ENCODE results near the gene IL17RC.

The IL17RC gene

GRCh38 chr3:9886328-9886727 is 30.6 kb upstream of the IL17RC start:
- no peak overlapping the region for H2AFZ ChIP-seq (ENCODE audit: low read length)
- H3K4me3 ChIP-seq (ENCODE audit: low read length) = no peak overlapping the region
- no peak for DNase-seq
- no peaks in the 10 kb centered on the region for H3F3A ChIP-seq (ENCODE audit: insufficient read depth, low read length)
- TF ChIP-seq EZH2 (optimal IDR thresholded peaks at IDR 0.05; ENCODE audit: low read depth, low read length) (no peak), EZH2phosphoT487 (IDR thresholded peaks at IDR 0.05; ENCODE audit: low read length) (no peak), CTCF (IDR thresholded peaks at IDR 0.05; ENCODE audit: low read length) (no peak)
- H3K4me2 ChIP-seq (ENCODE audit: low read depth, low read length) = no peak overlapping the region
- no peaks in the 10 kb centered on the region for H4K20me1 ChIP-seq (ENCODE audit: insufficient read depth, low read length)
- no peaks in the 10 kb centered on the region for H3K4me1 ChIP-seq (ENCODE audit: low read length)
- H3K9me2 ChIP-seq (replicated peaks; ENCODE audit: insufficient read depth, low read length) = no peaks in the 10 kb centered on the region
- no peak overlapping the region for H3K27ac ChIP-seq (ENCODE audit: low read length)
- H3K36me3 ChIP-seq (replicated peaks; ENCODE audit: insufficient read depth, low read length) = no peaks in the 10 kb centered on the region
- H3K79me2 ChIP-seq (ENCODE audit: low read length) = peaks cover 9% of the 10 kb centered on the region
- H3K9me3 ChIP-seq (replicated peaks; ENCODE audit: insufficient read depth, low read length) = no peaks in the 10 kb centered on the region
- no peak overlapping the region for H3K9ac ChIP-seq (ENCODE audit: low read length)
- H3K27me3 ChIP-seq (replicated peaks; ENCODE audit: insufficient read depth, low read length) = no peaks in the 10 kb centered on the region; the same call in 1 of the 2 replicates

GRCh38 chr3:9887480-9887879 is 29.4 kb upstream of the IL17RC start:
- no peaks in the 10 kb centered on the region for H3K4me1 ChIP-seq (ENCODE audit: low read length)
- TF ChIP-seq CTCF (IDR thresholded peaks at IDR 0.05; ENCODE audit: low read length) (no peak), EZH2phosphoT487 (IDR thresholded peaks at IDR 0.05; ENCODE audit: low read length) (no peak), EZH2 (optimal IDR thresholded peaks at IDR 0.05; ENCODE audit: low read depth, low read length) (no peak)
- H3K79me2 ChIP-seq (ENCODE audit: low read length) = peaks cover 20% of the 10 kb centered on the region
- no peaks in the 10 kb centered on the region for H3K9me2 ChIP-seq (replicated peaks; ENCODE audit: insufficient read depth, low read length)
- H3K4me3 ChIP-seq (ENCODE audit: low read length) = no peak overlapping the region
- no peak overlapping the region for H3K27ac ChIP-seq (ENCODE audit: low read length)
- H3K36me3 ChIP-seq (replicated peaks; ENCODE audit: insufficient read depth, low read length) = no peaks in the 10 kb centered on the region
- H3F3A ChIP-seq (ENCODE audit: insufficient read depth, low read length) = no peaks in the 10 kb centered on the region
- no peaks in the 10 kb centered on the region; the same call in 1 of the 2 replicates for H3K27me3 ChIP-seq (replicated peaks; ENCODE audit: insufficient read depth, low read length)
- no peaks in the 10 kb centered on the region for H4K20me1 ChIP-seq (ENCODE audit: insufficient read depth, low read length)
- H3K4me2 ChIP-seq (ENCODE audit: low read depth, low read length) = no peak overlapping the region
- no peak overlapping the region for H3K9ac ChIP-seq (ENCODE audit: low read length)
- H3K9me3 ChIP-seq (replicated peaks; ENCODE audit: insufficient read depth, low read length) = no peaks in the 10 kb centered on the region
- DNase-seq = no peak
- H2AFZ ChIP-seq (ENCODE audit: low read length) = no peak overlapping the region

- TF ChIP-seq CTCF (IDR thresholded peaks at IDR 0.05; ENCODE audit: low read length) (no peak), EZH2phosphoT487 (IDR thresholded peaks at IDR 0.05; ENCODE audit: low read length) (no peak), EZH2 (optimal IDR thresholded peaks at IDR 0.05; ENCODE audit: low read depth, low read length) (no peak)
- Histone ChIP-seq H3K9me2 (replicated peaks; ENCODE audit: insufficient read depth, low read length) (no peaks in the 10 kb centered on the region), H3K27me3 (replicated peaks; ENCODE audit: insufficient read depth, low read length) (no peaks in the 10 kb centered on the region; the same call in 1 of the 2 replicates), H3K4me1 (ENCODE audit: low read length) (no peaks in the 10 kb centered on the region), H2AFZ (ENCODE audit: low read length) (no peak overlapping the region), H3F3A (ENCODE audit: insufficient read depth, low read length) (no peaks in the 10 kb centered on the region), H3K79me2 (ENCODE audit: low read length) (peaks cover 30% of the 10 kb centered on the region), H3K4me3 (ENCODE audit: low read length) (no peak overlapping the region), H3K36me3 (replicated peaks; ENCODE audit: insufficient read depth, low read length) (0 out of 2 replicates have a peak, but pooled peaks cover 2% of the 10 kb centered on the region), H3K27ac (ENCODE audit: low read length) (no peak overlapping the region), H3K9me3 (replicated peaks; ENCODE audit: insufficient read depth, low read length) (no peaks in the 10 kb centered on the region), H3K4me2 (ENCODE audit: low read depth, low read length) (no peak overlapping the region), H4K20me1 (ENCODE audit: insufficient read depth, low read length) (no peaks in the 10 kb centered on the region), H3K9ac (ENCODE audit: low read length) (no peak overlapping the region)
- no peak for DNase-seq
These were observed 28.4 kb upstream of the IL17RC start for GRCh38 chr3:9888540-9888939.
